ENCODE measurements around the gene PTTG1IP.
"Not testable (repeated sequence)": the region's sequence is repeated elsewhere in the genome, so short reads cannot be mapped to it uniquely, and the experiment has no call there.

Gene PTTG1IP

GRCh38 chr21:44842721-44843445, 30.6 kb downstream of the PTTG1IP start:
- no peak for DNase-seq

DNA sequence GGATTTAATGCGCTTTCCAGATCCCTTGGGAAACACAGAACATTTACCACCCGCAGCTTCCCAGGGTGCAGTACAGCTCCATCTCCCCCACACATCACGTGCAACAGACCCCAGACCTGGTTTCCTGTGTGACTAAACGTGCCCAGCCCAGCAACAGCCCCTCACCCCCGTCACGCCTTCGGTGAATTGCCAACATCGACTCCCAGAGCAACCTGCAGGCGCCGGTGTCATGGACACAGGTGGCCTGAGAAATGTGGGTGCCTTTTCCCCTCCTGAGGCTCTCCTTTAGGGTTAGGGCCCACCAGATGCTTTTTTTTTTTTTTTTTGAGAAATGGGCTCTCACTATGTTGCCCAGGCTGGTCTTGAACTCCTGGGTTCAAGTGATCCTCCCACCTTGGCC, 31.4 kb downstream of the PTTG1IP start:
- DNase-seq: no peak

DNA sequence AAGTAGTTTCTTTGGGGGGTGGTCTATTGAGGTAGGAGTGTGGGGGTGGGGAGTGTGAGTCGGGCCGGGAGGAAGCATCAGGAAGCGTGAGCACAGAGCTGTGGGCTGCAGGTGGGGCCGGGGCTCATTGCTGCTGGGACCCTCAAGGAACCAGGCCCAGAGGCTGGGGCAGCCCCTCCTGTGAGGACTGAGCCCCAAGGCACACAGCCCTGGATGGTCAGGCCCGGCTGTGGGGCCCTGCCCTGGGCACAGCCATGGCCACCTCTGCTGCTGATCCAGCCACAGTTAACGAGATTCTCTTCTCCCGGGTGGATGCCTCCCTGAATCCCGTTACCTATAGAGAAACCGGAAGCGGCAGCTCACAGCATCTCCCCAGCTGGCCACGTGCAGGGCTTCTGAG, 32.7 kb downstream of the PTTG1IP start:
- DNase-seq: no peak

GRCh38 chr21:44838951-44839350, 34.5 kb downstream of the PTTG1IP start:
- DNase-seq: no peak

GRCh38 chr21:44838039-44838895, 35.2 kb downstream of the PTTG1IP start:
- no peak for DNase-seq

DNA sequence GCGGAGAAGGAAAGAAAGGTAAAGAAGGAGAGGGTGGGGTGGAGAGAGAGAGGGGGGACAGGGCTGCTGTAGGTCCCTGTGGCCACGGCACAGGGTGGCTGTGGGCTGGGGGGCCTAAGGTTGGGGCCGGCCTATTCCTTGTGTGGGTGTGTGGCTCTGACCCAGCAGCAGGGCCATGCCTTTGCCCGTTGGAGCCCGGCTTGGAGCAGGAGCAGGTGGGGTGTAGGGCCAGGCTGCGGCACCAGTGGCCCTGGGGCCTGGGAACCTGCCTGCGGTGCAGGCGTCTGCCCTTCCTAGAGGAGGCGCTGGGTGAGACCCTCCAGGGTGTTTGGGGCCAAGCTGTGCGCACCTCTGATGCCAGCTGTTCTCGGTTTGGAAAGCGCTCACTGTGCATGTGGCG, 36.0 kb downstream of the PTTG1IP start:
- no peak for DNase-seq

DNA sequence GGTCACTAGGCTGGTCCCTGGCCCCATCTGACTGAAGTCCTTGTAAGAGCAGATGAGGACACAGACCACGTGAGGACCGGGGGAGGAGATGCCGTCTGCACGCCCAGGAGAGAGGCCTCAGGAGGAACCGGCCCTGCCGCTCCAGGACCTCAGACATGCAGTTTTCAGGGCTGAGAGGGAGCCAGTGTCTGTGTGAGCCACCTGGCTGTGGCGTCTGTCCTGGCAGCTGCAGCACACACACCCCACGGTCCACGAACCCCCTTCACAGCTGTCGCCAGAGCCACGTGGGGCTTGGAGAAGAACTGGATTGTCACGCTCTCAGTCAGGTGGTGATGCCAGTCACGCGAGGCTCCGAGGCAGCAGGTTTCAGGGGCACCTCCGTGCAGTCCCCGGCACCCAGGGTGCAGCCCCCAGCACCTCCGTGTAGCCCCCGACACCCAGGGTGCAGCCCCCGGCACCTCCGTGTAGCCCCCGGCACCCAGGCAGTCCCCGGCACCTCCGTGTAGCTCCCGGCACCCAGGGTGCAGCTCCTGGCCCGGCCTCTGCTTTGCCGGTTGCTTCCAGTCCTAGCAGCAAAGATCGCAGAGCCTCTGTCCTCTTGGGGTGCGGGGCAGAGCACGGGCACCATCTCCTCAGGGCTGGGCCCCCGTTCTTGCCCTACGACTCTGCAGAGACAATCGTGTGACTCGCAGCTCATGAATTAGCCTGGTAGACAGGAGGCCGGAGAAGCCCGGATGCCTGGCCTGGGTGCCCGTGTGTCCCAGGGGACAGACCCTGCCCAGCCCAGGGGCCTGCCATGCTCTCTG, 36.6 kb downstream of the PTTG1IP start:
- DNase-seq: no peak

DNA sequence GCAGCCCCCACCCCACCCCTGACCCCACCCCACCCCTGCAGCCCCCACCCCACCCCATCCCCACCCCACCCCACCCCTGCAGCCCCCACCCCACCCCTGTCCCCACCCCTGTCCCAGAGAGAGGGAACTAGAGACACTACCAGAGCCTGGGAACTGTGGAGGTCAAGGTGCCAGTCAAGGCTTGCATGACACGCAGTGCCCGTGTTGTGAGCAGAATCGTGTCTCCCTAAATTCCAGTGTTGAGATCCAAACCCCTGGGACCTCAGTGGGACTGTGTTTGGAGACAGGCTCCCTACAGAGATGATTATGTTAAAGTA, 37.2 kb downstream of the PTTG1IP start:
- DNase-seq: no peak

DNA sequence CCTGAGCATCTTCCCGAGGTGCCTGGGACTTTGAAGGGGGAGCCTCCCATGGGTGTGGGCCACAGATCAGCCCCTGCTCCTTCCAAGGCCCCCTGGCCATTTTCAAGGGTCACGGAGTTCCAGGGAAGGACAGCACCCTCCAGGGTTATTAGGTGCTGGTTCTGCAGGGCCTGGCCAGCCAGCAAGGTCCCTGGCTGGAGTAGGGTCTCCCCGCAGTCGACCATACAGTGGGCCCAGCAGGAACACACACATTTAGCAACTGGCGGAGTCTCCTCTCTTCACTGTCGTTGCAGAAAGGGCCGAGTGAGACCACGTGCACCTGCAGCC, 37.9 kb downstream of the PTTG1IP start:
- DNase-seq: no peak

DNA sequence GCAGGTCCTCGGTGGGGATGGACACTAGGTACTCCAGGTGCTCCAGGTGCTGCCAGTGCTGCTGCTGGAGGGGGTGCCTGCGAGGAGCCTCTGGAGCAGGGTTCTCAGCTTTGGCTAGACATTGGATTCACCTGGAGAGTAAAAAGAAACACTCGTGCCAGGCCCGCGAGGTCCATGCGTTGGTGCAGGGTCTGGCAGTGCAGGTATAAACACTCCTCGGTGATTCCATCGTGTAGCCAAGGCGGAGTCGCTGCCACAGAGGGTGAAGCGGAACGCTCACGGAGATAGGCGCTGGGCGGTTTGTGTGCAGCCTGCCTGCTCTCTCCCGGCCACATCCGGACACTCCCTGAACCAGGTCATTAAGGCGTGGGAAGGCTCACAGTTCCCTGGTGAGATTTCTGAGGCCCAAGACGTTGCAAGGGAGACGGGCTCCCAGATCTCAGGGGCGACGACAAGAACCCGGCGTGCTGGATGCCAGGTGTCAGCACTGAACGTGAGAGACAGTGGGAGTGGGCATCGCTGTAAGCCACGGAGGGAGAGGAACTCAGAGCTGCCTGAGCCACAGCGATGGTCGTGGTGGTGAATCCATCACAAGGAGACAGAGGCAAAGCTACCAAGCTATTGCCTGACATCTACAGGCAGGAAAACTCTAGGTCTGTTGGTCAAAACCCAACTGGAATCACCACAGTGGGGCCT, 38.4 kb downstream of the PTTG1IP start:
- no peak for DNase-seq

GRCh38 chr21:44834231-44834950, 39.1 kb downstream of the PTTG1IP start:
- no peak for DNase-seq

GRCh38 chr21:44833663-44834062, 39.8 kb downstream of the PTTG1IP start:
- DNase-seq: no peak

DNA sequence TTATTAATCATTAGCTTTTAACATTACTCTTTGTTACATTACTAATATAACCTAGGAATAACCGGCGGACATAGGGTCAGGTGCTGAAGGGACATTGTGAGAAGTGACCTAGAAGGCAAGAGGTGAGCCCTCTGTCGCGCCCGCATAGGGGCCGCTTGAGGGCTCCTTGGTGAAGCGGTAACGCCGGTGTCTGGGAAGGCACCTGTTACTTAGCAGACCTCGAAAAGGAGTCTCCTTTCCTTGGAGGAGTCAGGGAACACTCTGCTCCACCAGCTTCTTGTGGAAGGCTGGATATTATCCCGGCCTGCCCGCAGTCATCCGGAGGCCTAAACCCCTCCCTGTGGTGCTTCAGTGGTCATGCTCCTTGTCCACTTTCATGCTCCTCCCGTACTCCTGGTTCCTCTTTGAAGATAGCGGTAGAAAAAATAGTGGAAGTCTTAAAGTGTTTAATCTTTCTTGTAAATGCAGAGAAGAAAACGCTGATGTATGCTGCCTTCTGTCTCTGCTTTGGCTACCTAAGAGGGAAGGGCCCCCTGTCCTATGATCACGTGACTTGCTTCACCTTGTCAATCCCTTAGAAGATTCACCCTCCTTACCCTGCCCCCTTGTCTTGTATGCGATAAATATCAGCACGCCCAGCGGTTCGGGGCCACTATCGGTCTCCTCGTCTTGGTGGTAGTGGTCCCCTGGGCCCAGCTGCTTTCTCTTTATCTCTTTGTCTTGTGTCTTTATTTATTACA, 40.8 kb downstream of the PTTG1IP start:
- not testable (repeated sequence) for DNase-seq

GRCh38 chr21:44831227-44831860, 42.1 kb downstream of the PTTG1IP start:
- no peak for DNase-seq

GRCh38 chr21:44829507-44830092, 43.9 kb downstream of the PTTG1IP start:
- DNase-seq: no peak

DNA sequence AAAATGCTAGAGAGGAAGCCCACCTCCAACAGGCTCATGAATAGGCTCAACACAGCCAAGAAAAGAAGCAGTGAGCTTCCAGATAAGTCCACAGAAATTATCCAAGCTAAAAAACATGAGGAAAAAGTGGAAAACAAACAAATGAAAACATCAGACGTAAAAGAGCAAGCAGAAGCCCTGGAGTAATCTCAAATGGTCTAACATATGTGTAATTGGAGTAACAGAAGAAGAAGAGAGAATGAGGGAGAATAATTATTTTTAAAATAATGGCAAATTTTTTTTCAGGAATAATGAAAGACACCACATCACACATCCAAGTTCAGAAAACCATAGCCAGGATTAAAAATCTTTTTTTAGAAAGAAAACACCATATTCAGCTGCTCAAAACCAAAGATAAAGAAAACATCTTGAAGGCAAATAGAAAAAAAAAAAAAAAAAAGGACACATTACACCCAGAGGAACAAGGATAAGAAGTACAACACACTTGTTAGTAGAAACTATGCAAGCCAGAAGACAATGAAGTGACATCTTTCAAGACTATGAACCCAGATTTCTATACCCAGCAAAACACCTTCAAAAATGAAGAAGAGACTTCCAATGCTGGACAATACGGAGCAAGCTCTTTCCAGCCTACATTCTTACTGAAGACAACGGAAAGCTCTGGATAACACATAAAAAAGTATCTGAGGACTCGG, 45.0 kb downstream of the PTTG1IP start:
- DNase-seq: no peak

GRCh38 chr21:44823179-44823660, 50.3 kb downstream of the PTTG1IP start:
- DNase-seq: no peak

- no peak for DNase-seq
Measured at GRCh38 chr21:44822484-44823178, 50.9 kb downstream of the PTTG1IP start.

GRCh38 chr21:44820851-44821250, 52.6 kb downstream of the PTTG1IP start:
- DNase-seq: no peak
